ENCODE results near the gene TMEM232.

DNA sequence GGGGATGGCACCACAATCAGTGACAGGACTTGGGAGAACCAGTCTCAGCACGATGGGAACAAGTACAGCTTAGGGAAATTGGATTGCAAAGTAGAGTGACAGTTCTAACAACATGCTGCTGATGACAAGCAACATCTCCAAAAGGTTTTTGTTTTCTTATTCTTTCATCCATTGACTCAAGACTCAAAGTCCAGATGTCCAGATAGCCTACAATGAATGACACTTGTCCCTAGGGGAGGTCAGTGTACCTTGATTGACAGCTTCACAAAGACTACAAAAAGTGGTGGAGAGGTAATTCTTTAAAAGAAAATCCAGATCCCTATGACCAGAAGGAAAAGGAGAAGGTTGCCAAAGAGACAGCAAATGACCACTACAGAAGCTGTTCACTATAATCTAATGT, 323.9 kb downstream of the TMEM232 start:
- TF ChIP-seq, protein P1, sequence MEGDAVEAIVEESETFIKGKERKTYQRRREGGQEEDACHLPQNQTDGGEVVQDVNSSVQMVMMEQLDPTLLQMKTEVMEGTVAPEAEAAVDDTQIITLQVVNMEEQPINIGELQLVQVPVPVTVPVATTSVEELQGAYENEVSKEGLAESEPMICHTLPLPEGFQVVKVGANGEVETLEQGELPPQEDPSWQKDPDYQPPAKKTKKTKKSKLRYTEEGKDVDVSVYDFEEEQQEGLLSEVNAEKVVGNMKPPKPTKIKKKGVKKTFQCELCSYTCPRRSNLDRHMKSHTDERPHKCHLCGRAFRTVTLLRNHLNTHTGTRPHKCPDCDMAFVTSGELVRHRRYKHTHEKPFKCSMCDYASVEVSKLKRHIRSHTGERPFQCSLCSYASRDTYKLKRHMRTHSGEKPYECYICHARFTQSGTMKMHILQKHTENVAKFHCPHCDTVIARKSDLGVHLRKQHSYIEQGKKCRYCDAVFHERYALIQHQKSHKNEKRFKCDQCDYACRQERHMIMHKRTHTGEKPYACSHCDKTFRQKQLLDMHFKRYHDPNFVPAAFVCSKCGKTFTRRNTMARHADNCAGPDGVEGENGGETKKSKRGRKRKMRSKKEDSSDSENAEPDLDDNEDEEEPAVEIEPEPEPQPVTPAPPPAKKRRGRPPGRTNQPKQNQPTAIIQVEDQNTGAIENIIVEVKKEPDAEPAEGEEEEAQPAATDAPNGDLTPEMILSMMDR (IDR thresholded peaks at IDR 0.05), result no peak
- no peak for TF ChIP-seq POLR2A (IDR thresholded peaks at IDR 0.05)
